GM23248 (cell line): ENCODE data around the gene SLITRK5. TPM values are rescaled to one million over a fixed set of nuclear protein-coding genes. Genes with fewer than 3 reads are reported as not detected.

Experiments used
- DNase-seq: peaks from one replicate; pipeline ENCODE4 v3.0.0-alpha.2; 2015
- H2AFZ ChIP-seq: fragments of 200-600 bp; sonication (generic); 2 replicates; pipeline ENCODE4 v1.6.1; 2016; ENCODE audit warnings: antibody characterized with exemption
- H3F3A ChIP-seq: fragments of 200-600 bp; sonication (generic); 2 replicates; pipeline ENCODE4 v1.6.1; 2016; ENCODE audit warnings: mild to moderate bottlenecking, antibody characterized with exemption, mixed run types; ENCODE audit not compliant: insufficient read depth
- H3K27ac ChIP-seq: fragments of 200-600 bp; sonication (generic); 2 replicates; pipeline ENCODE4 v1.5.1; 2016; ENCODE audit warnings: mild to moderate bottlenecking
- H3K27me3 ChIP-seq: fragments of 200-600 bp; sonication (generic); replicated peaks from 2 replicates; pipeline ENCODE4 v1.6.1; 2016; ENCODE audit warnings: mild to moderate bottlenecking; ENCODE audit not compliant: insufficient read depth
- H3K36me3 ChIP-seq: fragments of 200-600 bp; sonication (generic); 2 replicates; pipeline ENCODE4 v1.6.1; 2016; ENCODE audit warnings: low read depth, mild to moderate bottlenecking
- H3K4me1 ChIP-seq: fragments of 200-600 bp; sonication (generic); 2 replicates; pipeline ENCODE4 v1.6.1; 2016; ENCODE audit warnings: mild to moderate bottlenecking; ENCODE audit not compliant: insufficient read depth
- H3K4me2 ChIP-seq: fragments of 200-600 bp; sonication (generic); one replicate; pipeline ENCODE4 v1.6.1; 2016; ENCODE audit warnings: mild to moderate bottlenecking; ENCODE audit not compliant: unreplicated experiment
- H3K4me3 ChIP-seq: fragments of 200-600 bp; sonication (generic); 2 replicates; pipeline ENCODE4 v1.5.1; 2016; ENCODE audit warnings: mild to moderate bottlenecking
- H3K79me2 ChIP-seq: fragments of 200-600 bp; sonication (generic); 2 replicates; pipeline ENCODE4 v1.6.1; 2016; ENCODE audit warnings: mild to moderate bottlenecking; ENCODE audit not compliant: insufficient read depth
- H3K9ac ChIP-seq: fragments of 200-600 bp; sonication (generic); 2 replicates; pipeline ENCODE4 v1.6.1; 2016; ENCODE audit warnings: mild to moderate bottlenecking
- H3K9me2 ChIP-seq: fragments of 200-600 bp; sonication (generic); 2 replicates; pipeline ENCODE4 v1.6.1; 2016; ENCODE audit warnings: mixed run types, mild to moderate bottlenecking, moderate library complexity; ENCODE audit not compliant: insufficient read depth
- H3K9me3 ChIP-seq: fragments of 200-600 bp; sonication (generic); one replicate; pipeline ENCODE4 v1.6.1; 2017; ENCODE audit warnings: low read depth
- H4K20me1 ChIP-seq: fragments of 200-600 bp; sonication (generic); 2 replicates; pipeline ENCODE4 v1.6.0; 2016; ENCODE audit not compliant: insufficient read depth
- EZH2 ChIP-seq: fragments of 200-600 bp; sonication (generic); IDR thresholded peaks from 2 replicates; pipeline ENCODE4 v1.6.1; 2018; ENCODE audit warnings: antibody characterized with exemption, mild to moderate bottlenecking; ENCODE audit not compliant: insufficient read depth, poor library complexity, severe bottlenecking
- EZH2phosphoT487 ChIP-seq: fragments of 200-600 bp; sonication (generic); IDR thresholded peaks from 2 replicates; pipeline ENCODE4 v1.6.1; 2018; ENCODE audit warnings: antibody characterized with exemption, moderate library complexity, mild to moderate bottlenecking, low read depth; ENCODE audit not compliant: insufficient read depth
- WGBS, 2 experiments: methylation state at CpG; one replicate each; pipeline ENCODE4 v1.1.6; 2015 to 2017; ENCODE audit warnings: low lambda C conversion rate in 2 of 2, low coverage in 1 of 2; ENCODE audit errors: missing lambda C conversion rate in 2 of 2; 5-methylcytosine and 5-hydroxymethylcytosine counted together
- in situ Hi-C: fragments of 300-500 bp; cut with MboI; formaldehyde crosslinking; loops from 2 replicates; pipeline ENCODE4 v1.15.0; 2020
- polyA plus RNA-seq: library from polyadenylated mRNA; unstranded; fragments of >200 nt; fragmentation: Nextera tagmentation; extraction: Ambion mirVana; gene quantifications from 2 replicates; pipeline ENCODE4 v1.2.1, GENCODE V29; 2016
- total RNA-seq: library from RNA; depleted of rRNA; stranded (reverse); fragments of >200 nt; shearing (Covaris generic); gene quantifications from 2 replicates; pipeline ENCODE4 v1.2.3, GENCODE V29; 2014; rRNA removed

The SLITRK5 gene
- total RNA-seq, result not detected in 2 replicates
- not detected in 2 replicates for polyA plus RNA-seq

GRCh38 chr13:87671031-87671752 lies at the start of gene SLITRK5:
SLITRK5 (plus strand) TSS chr13:87671371; CDS start chr13:87675389, 4,018 bp downstream.
- H3K4me1 ChIP-seq, result no peaks in the 10 kb centered on the region
- H3K9ac ChIP-seq, result no peak within 1 kb of the TSS
- H3K9me3 ChIP-seq, result no peaks in the 10 kb centered on the region
- no peaks in the 10 kb centered on the region for H3K36me3 ChIP-seq
- no peaks in the 10 kb centered on the region for H3F3A ChIP-seq
- peaks cover 33% of the 10 kb centered on the region for H3K27me3 ChIP-seq
- H2AFZ ChIP-seq, result peak within 1 kb of the TSS; percentile 86
- H3K79me2 ChIP-seq, result no peaks in the 10 kb centered on the region
- H3K4me2 ChIP-seq, result peak within 1 kb of the TSS; percentile 71
- H3K4me3 ChIP-seq, result peak within 1 kb of the TSS; percentile 70
- DNase-seq, result peak; percentile 74
- H3K27ac ChIP-seq, result no peak within 1 kb of the TSS
- WGBS, 2 experiments, result 1% methylated on average over 43 of the region's 43 CpGs
- no peaks in the 10 kb centered on the region for H4K20me1 ChIP-seq
- H3K9me2 ChIP-seq, result no peaks in the 10 kb centered on the region
- TF ChIP-seq EZH2 (no peak), EZH2phosphoT487 (no peak)
- in situ Hi-C loops, result no loop called here

GRCh38 chr13:87622971-87623370 lies 48.2 kb upstream of the SLITRK5 start:
- in situ Hi-C loops, result no loop called here
- H4K20me1 ChIP-seq, result no peaks in the 10 kb centered on the region
- 4 to 6% methylated on average over 1 of the region's 1 CpG for WGBS, 2 experiments
- H3K4me1 ChIP-seq, result no peaks in the 10 kb centered on the region
- H3K4me3 ChIP-seq, result no peak overlapping the region
- H3K9me3 ChIP-seq, result no peaks in the 10 kb centered on the region
- H3F3A ChIP-seq, result no peaks in the 10 kb centered on the region
- no peaks in the 10 kb centered on the region for H3K36me3 ChIP-seq
- H3K27me3 ChIP-seq, result no peaks in the 10 kb centered on the region
- no peak overlapping the region for H3K9ac ChIP-seq
- no peak overlapping the region for H3K27ac ChIP-seq
- no peaks in the 10 kb centered on the region for H3K79me2 ChIP-seq
- no peak for DNase-seq
- H3K4me2 ChIP-seq, result no peak overlapping the region
- no peak for TF ChIP-seq EZH2phosphoT487
- TF ChIP-seq EZH2, result no peak
- H2AFZ ChIP-seq, result no peak overlapping the region
- no peaks in the 10 kb centered on the region for H3K9me2 ChIP-seq

GRCh38 chr13:87656306-87656705 lies 14.9 kb upstream of the SLITRK5 start:
- no peaks in the 10 kb centered on the region for H4K20me1 ChIP-seq
- DNase-seq, result no peak
- H3K9me3 ChIP-seq, result no peaks in the 10 kb centered on the region
- H2AFZ ChIP-seq, result no peak overlapping the region
- no peak overlapping the region for H3K9ac ChIP-seq
- H3F3A ChIP-seq, result no peaks in the 10 kb centered on the region
- no peak overlapping the region for H3K4me2 ChIP-seq
- no peaks in the 10 kb centered on the region for H3K27me3 ChIP-seq
- H3K79me2 ChIP-seq, result no peaks in the 10 kb centered on the region
- in situ Hi-C loops, result no loop called here
- H3K9me2 ChIP-seq, result no peaks in the 10 kb centered on the region
- WGBS, 2 experiments, result 6 to 8% methylated on average over 2 of the region's 2 CpGs
- no peak overlapping the region for H3K27ac ChIP-seq
- no peaks in the 10 kb centered on the region for H3K36me3 ChIP-seq
- no peak overlapping the region for H3K4me3 ChIP-seq
- TF ChIP-seq EZH2, result no peak
- TF ChIP-seq EZH2phosphoT487, result no peak
- no peaks in the 10 kb centered on the region for H3K4me1 ChIP-seq

GRCh38 chr13:87661471-87661870 lies 9.7 kb upstream of the SLITRK5 start:
- Histone ChIP-seq H3K9me3 (no peaks in the 10 kb centered on the region), H3K27me3 (no peaks in the 10 kb centered on the region), H3K36me3 (no peaks in the 10 kb centered on the region), H3F3A (no peaks in the 10 kb centered on the region), H2AFZ (no peak overlapping the region), H3K4me3 (no peak overlapping the region), H3K4me1 (no peaks in the 10 kb centered on the region), H3K9me2 (no peaks in the 10 kb centered on the region), H4K20me1 (no peaks in the 10 kb centered on the region), H3K4me2 (no peak overlapping the region), H3K9ac (no peak overlapping the region), H3K27ac (no peak overlapping the region), H3K79me2 (no peaks in the 10 kb centered on the region)
- DNase-seq, result no peak
- in situ Hi-C loops, result no loop called here
- 24 to 30% methylated on average over 3 of the region's 3 CpGs for WGBS, 2 experiments
- TF ChIP-seq EZH2, result no peak
- TF ChIP-seq EZH2phosphoT487, result no peak
